GM18508 (cell line): ENCODE data around the gene ARID1B.

Experiments used
- ATAC-seq: cut with Tn5 transposase; IDR thresholded peaks from one replicate; pipeline ENCODE4 v1.9.1; 2021; ENCODE audit warnings: moderate number of reproducible peaks; ENCODE audit not compliant: insufficient read depth, unreplicated experiment

The ARID1B gene

GRCh38 chr6:156790711-156791319 lies 13.6 kb downstream of the ARID1B start:
- ATAC-seq: no peak

- peak; percentile 36 for ATAC-seq
These were observed 14.2 kb downstream of the ARID1B start for GRCh38 chr6:156791320-156791850.

- ATAC-seq: no peak
These were observed 16.0 kb downstream of the ARID1B start for GRCh38 chr6:156793200-156793599.

GRCh38 chr6:156794546-156795354 lies 17.6 kb downstream of the ARID1B start:
- ATAC-seq: no peak

GRCh38 chr6:156795825-156796224 lies 18.6 kb downstream of the ARID1B start:
- no peak for ATAC-seq

GRCh38 chr6:156796627-156797026 lies 19.4 kb downstream of the ARID1B start:
- no peak for ATAC-seq

GRCh38 chr6:156797901-156798735 lies 20.9 kb downstream of the ARID1B start:
- no peak for ATAC-seq

GRCh38 chr6:156801712-156802111 lies 24.5 kb downstream of the ARID1B start:
- ATAC-seq: no peak

GRCh38 chr6:156803353-156803752 lies 26.2 kb downstream of the ARID1B start:
- ATAC-seq: no peak

- no peak for ATAC-seq
These were observed 27.2 kb downstream of the ARID1B start for GRCh38 chr6:156804402-156804801.

- no peak for ATAC-seq
These were observed 29.0 kb downstream of the ARID1B start for GRCh38 chr6:156806155-156806554.

- ATAC-seq: no peak
These were observed 29.9 kb downstream of the ARID1B start for GRCh38 chr6:156807028-156807427.

GRCh38 chr6:156807795-156808194 lies 30.6 kb downstream of the ARID1B start:
- ATAC-seq: no peak

GRCh38 chr6:156808287-156808686 lies 31.1 kb downstream of the ARID1B start:
- no peak for ATAC-seq

- peak; percentile 77 for ATAC-seq
These were observed 31.9 kb downstream of the ARID1B start for GRCh38 chr6:156809034-156809433.

GRCh38 chr6:156809446-156810178 lies 32.4 kb downstream of the ARID1B start:
- ATAC-seq: no peak

GRCh38 chr6:156814036-156814581 lies 36.9 kb downstream of the ARID1B start:
- ATAC-seq: no peak

GRCh38 chr6:156816505-156816904 lies 39.3 kb downstream of the ARID1B start:
- ATAC-seq: no peak

- no peak for ATAC-seq
These were observed 43.1 kb downstream of the ARID1B start for GRCh38 chr6:156820089-156820798.
